PC-3 (cell line): ENCODE results near the gene MORF4L2. TPM values are rescaled to one million over a fixed set of nuclear protein-coding genes. Genes with fewer than 3 reads are reported as not detected.

Experiments used
- ATAC-seq: fragments of 200-7000 bp; cut with Tn5 transposase; 2 replicates; pipeline ENCODE4 v1.9.1; 2020; ENCODE audit warnings: mild to moderate bottlenecking, moderate library complexity
- BruUV-seq: library from RNA; stranded (reverse); fragments of 400-500 nt; replicated peaks from 2 replicates; lab custom pipeline; 2021; lab: Mats Ljungman, UMichigan
- CTCF ChIA-PET: fragments of 300-600 bp; sonication (Branson Sonifier 250); formaldehyde crosslinking; loops from one replicate; lab custom pipeline; 2022; ENCODE audit warnings: antibody characterized with exemption; lab: Charles Lee
- POLR2A ChIA-PET: fragments of 300-600 bp; sonication (Branson Sonifier 250); formaldehyde crosslinking; loops from one replicate; lab custom pipeline; 2022; ENCODE audit warnings: antibody characterized with exemption; ENCODE audit not compliant: unreplicated experiment; lab: Charles Lee
- DNase-seq: peaks from one replicate; pipeline ENCODE4 v3.0.0-alpha.2; 2015
- H2AFZ ChIP-seq: fragments of 300-600 bp; sonication (generic); 2 replicates; pipeline ENCODE4 v1.6.0; 2016; ENCODE audit warnings: antibody characterized with exemption, low read length
- H3F3A ChIP-seq: fragments of 300-600 bp; sonication (generic); one replicate; pipeline ENCODE4 v1.6.0; 2017; ENCODE audit warnings: antibody characterized with exemption, low read length, control low read depth, mild to moderate bottlenecking; ENCODE audit not compliant: unreplicated experiment
- H3K27ac ChIP-seq: fragments of 300-600 bp; sonication (generic); 2 replicates; pipeline ENCODE4 v1.5.1; 2016; ENCODE audit warnings: mild to moderate bottlenecking, low read length
- H3K27me3 ChIP-seq: fragments of 300-600 bp; sonication (generic); 2 replicates; pipeline ENCODE4 v1.6.1; 2016; ENCODE audit warnings: low read length, mixed read lengths
- H3K36me3 ChIP-seq: fragments of 300-600 bp; sonication (generic); 2 replicates; pipeline ENCODE4 v1.6.1; 2016; ENCODE audit warnings: low read depth, mixed run types, low read length, mixed read lengths
- H3K4me1 ChIP-seq: fragments of 300-600 bp; sonication (generic); 2 replicates; pipeline ENCODE4 v1.5.1; 2016; ENCODE audit warnings: low read length; ENCODE audit not compliant: insufficient read depth
- H3K4me2 ChIP-seq: fragments of 300-600 bp; sonication (generic); 2 replicates; pipeline ENCODE4 v1.6.0; 2016; ENCODE audit warnings: low read length
- H3K4me3 ChIP-seq: fragments of 300-600 bp; sonication (generic); 2 replicates; pipeline ENCODE4 v1.5.1; 2016; ENCODE audit warnings: mild to moderate bottlenecking, low read length, mixed read lengths
- H3K79me2 ChIP-seq: fragments of 300-600 bp; sonication (generic); 2 replicates; pipeline ENCODE4 v1.6.1; 2017; ENCODE audit warnings: low read length, mixed read lengths
- H3K9ac ChIP-seq: fragments of 300-600 bp; sonication (generic); 2 replicates; pipeline ENCODE4 v1.6.0; 2016; ENCODE audit warnings: mild to moderate bottlenecking, low read length
- H3K9me2 ChIP-seq: fragments of 300-600 bp; sonication (generic); replicated peaks from 2 replicates; pipeline ENCODE4 v1.6.1; 2016; ENCODE audit warnings: mixed run types, low read length, mixed read lengths
- H3K9me3 ChIP-seq: fragments of 300-600 bp; sonication (generic); 2 replicates; pipeline ENCODE4 v1.6.1; 2016; ENCODE audit warnings: low read length, mixed read lengths
- H4K20me1 ChIP-seq: fragments of 300-600 bp; sonication (generic); 2 replicates; pipeline ENCODE4 v1.6.1; 2016; ENCODE audit warnings: low read length, mixed read lengths
- EZH2 ChIP-seq: fragments of 300-600 bp; sonication (generic); IDR thresholded peaks from one replicate; pipeline ENCODE4 v1.6.1; 2017; ENCODE audit warnings: antibody characterized with exemption, mild to moderate bottlenecking, low read length; ENCODE audit not compliant: unreplicated experiment
- EZH2phosphoT487 ChIP-seq: fragments of 300-600 bp; sonication (generic); IDR thresholded peaks from 2 replicates; pipeline ENCODE4 v1.6.1; 2018; ENCODE audit warnings: mild to moderate bottlenecking, antibody characterized with exemption, low read length, borderline replicate concordance
- intact Hi-C: fragments of 100-400 bp; cut with micrococcal nuclease; formaldehyde crosslinking; loops from 2 replicates; pipeline ENCODE4 v1.9.0; 2023
- total RNA-seq: library from RNA; depleted of rRNA; stranded (reverse); fragments of >200 nt; gene quantifications from 2 replicates; pipeline ENCODE4 v1.2.3, GENCODE V29; 2014
- TF ChIP-seq, protein P1 (sequence below): fragments of 300-600 bp; sonication (generic); conservative IDR thresholded peaks from 2 replicates; pipeline ENCODE4 v1.5.1; 2017; ENCODE audit warnings: antibody characterized with exemption, low read depth, mild to moderate bottlenecking, low read length

MORF4L2 gene
- total RNA-seq, 1 experiment from 2014 or later = 349 TPM

DNA sequence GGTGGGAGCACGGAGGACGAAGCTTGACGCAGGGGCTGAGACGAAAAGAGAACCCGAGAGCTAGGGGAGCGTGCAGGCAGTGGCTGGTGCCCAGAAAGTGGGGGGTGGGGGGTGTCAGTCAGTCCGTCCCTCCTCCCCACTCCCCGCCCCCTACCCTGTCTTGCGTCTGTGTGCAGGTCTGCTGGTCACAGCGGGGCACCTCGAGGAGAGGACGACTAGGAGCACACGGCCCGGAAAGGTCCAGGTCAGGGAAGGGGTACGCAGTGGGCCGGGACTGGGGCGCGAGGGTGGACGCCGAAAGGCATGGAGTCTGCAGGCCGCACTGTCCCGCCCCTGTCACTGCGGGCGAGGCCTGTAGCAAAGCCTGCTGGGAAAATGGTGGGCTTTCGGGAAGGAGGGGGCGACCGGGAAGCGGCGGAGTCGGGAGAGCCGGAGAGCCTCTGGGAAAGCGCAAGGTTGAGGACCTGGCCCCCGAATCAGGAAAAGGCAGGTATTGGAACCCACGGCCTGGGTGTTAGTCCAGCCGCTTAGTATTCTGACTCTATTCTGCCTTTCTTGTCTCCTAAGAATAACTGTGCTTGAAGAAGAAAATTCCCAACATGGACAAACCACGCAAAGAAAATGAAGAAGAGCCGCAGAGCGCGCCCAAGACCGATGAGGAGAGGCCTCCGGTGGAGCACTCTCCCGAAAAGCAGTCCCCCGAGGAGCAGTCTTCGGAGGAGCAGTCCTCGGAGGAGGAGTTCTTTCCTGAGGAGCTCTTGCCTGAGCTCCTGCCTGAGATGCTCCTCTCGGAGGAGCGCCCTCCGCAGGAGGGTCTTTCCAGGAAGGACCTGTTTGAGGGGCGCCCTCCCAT, 57.0 kb downstream of the MORF4L2 start:
- Histone ChIP-seq H3K27me3 (no peaks in the 10 kb centered on the region), H3F3A (no peaks in the 10 kb centered on the region), H2AFZ (peak overlapping the region; percentile 97), H3K9ac (peak overlapping the region; percentile 95), H3K4me1 (peaks cover 19% of the 10 kb centered on the region), H3K4me2 (peak overlapping the region; percentile 98), H4K20me1 (no peaks in the 10 kb centered on the region), H3K36me3 (no peaks in the 10 kb centered on the region), H3K79me2 (peaks cover 50% of the 10 kb centered on the region), H3K9me3 (no peaks in the 10 kb centered on the region), H3K4me3 (peak overlapping the region; percentile 96), H3K27ac (peak overlapping the region; percentile 88), H3K9me2 (no peaks in the 10 kb centered on the region)
- DNase-seq = peak; percentile 75
- ChIA-PET CTCF (interaction anchor here (0.6 to 1.1 kb wide), 10 partner anchors 9 to 96 kb away, joined by 3 to 8 read pairs (median 4); no protein-coding TSS in a partner anchor), POLR2A (interaction anchor here (0.6 to 1.0 kb wide), 3 partner anchors 13 to 58 kb away, joined by 3 to 14 read pairs (median 3); partner anchors contain the start of gene MORF4L2)
- TF ChIP-seq EZH2phosphoT487 = no peak
- TF ChIP-seq, protein P1, sequence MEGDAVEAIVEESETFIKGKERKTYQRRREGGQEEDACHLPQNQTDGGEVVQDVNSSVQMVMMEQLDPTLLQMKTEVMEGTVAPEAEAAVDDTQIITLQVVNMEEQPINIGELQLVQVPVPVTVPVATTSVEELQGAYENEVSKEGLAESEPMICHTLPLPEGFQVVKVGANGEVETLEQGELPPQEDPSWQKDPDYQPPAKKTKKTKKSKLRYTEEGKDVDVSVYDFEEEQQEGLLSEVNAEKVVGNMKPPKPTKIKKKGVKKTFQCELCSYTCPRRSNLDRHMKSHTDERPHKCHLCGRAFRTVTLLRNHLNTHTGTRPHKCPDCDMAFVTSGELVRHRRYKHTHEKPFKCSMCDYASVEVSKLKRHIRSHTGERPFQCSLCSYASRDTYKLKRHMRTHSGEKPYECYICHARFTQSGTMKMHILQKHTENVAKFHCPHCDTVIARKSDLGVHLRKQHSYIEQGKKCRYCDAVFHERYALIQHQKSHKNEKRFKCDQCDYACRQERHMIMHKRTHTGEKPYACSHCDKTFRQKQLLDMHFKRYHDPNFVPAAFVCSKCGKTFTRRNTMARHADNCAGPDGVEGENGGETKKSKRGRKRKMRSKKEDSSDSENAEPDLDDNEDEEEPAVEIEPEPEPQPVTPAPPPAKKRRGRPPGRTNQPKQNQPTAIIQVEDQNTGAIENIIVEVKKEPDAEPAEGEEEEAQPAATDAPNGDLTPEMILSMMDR = peak; percentile 92
- BruUV-seq = TSS peak; percentile 86
- peak; percentile 80 for ATAC-seq
- intact Hi-C loops = loop anchor here (1.0 to 5.0 kb wide), 2 partner anchors 42 to 96 kb away; partner anchors contain the start of gene TCEAL4

DNA sequence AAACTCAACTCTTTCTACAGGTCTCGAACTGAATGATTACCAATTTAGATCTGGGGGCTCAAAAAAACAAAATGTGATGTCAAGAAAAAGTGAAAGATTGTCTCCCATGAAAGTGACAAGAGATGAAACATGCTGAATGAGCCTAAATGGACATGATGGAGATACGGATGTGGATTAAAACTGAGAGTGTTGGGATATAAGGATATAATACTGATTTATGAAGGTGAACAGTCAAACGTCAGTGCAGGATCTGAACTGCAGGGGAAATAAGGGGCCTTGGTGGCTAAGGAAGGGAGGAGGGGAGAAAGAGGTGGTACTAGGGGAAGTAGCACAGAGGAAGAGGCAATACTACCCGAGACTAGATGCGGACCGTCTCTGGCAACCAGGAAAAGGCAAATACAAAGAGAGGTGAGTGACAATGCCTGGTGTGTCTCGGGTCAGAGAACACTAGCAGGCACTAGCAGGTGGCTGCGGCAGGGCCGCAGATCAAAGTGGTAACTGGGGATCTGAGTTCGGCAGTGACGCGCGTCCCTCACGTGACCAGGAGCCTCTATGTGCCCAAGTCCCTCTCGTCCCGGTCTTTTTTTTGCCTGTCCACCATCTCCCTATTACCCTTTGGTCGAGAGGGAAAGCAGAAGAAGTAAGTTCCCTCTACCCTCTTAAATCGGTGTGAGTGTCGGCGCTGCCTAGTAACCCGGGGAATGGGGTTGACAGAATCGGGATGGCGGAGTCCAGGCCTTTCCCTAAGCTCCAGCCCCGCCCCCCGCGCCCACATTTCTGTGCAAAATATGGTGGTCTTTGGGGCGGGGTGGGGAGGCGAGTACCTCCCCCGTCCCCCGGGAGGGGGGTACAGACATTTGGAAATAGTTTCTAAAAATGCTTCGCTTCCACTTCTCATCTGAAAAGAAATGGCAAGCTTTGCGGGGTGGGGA, 57.8 kb downstream of the MORF4L2 start, which contains the start of gene TCEAL1:
TCEAL1 (plus strand) TSS at position 590 of the 932 bp plus-strand sequence. CDS start 942 bp downstream, outside the sequence.
- intact Hi-C loops = loop anchor here (5.0 kb wide), 1 partner anchor 41 kb away; the partner anchor contains the start of gene TCEAL4
- H3K4me3 ChIP-seq = peak within 1 kb of the TSS; percentile 96
- H3K36me3 ChIP-seq = no peaks in the 10 kb centered on the region
- peaks cover 19% of the 10 kb centered on the region for H3K4me1 ChIP-seq
- ChIA-PET CTCF (no interaction called here), POLR2A (no interaction called here)
- H3F3A ChIP-seq = no peaks in the 10 kb centered on the region
- ATAC-seq = peak; percentile 27
- TF ChIP-seq EZH2 (no peak), EZH2phosphoT487 (no peak)
- TF ChIP-seq, protein P1 = no peak
- H3K27me3 ChIP-seq = no peaks in the 10 kb centered on the region
- peaks cover 50% of the 10 kb centered on the region for H3K79me2 ChIP-seq
- peak; percentile 43 for DNase-seq
- H3K4me2 ChIP-seq = peak within 1 kb of the TSS; percentile 98
- no peaks in the 10 kb centered on the region for H4K20me1 ChIP-seq
- no peaks in the 10 kb centered on the region for H3K9me2 ChIP-seq
- peak within 1 kb of the TSS; percentile 88 for H3K27ac ChIP-seq
- peak within 1 kb of the TSS; percentile 97 for H2AFZ ChIP-seq
- H3K9me3 ChIP-seq = no peaks in the 10 kb centered on the region
- TSS peak; percentile 71 for BruUV-seq
- peak within 1 kb of the TSS; percentile 95 for H3K9ac ChIP-seq
